Measurements from ENCODE around the gene GDAP1L1.

DNA sequence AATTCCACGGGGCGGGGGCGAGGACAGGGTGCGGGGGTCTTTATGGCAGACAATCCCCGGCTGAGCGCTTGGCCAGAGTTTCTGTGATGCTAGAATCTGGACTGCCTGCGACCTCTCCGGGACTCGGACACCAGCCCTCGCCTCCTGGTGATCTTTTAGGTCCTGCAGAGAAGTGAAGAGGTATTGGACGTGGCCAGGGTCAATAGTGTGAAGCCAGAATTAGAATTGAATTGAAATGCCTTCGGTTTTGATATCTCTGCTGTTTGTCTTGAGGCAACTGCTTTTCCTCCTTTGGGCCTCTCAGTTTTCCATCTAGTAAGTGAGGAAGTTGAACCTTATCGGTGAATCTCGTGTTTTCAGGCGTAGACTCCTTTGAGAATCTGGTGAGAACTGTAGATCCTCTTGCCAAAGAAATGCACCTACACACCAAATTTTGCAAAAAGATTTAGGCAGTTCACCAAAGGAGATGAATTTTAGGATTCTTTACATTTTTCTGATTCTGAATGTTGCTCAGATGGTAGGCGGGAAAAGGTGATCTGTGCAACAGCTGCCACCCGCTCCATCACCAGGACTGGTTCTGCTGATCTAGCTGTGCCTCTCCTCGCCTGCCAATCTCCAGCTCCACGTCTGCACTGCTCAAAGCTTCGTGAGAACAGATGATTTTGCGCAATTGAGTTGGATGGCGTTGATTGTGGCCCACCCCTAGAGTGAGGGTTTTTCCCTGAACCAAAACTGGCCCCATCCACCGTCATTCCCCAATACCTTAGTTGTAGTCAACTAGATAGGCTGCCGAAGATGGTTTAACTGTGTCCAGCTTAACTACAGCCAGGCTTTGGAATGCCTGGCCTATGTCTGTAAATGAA is 35.7 kb upstream of the GDAP1L1 start:
- TF ChIP-seq POLR2A (IDR thresholded peaks at IDR 0.05): no peak
- TF ChIP-seq, protein P1, sequence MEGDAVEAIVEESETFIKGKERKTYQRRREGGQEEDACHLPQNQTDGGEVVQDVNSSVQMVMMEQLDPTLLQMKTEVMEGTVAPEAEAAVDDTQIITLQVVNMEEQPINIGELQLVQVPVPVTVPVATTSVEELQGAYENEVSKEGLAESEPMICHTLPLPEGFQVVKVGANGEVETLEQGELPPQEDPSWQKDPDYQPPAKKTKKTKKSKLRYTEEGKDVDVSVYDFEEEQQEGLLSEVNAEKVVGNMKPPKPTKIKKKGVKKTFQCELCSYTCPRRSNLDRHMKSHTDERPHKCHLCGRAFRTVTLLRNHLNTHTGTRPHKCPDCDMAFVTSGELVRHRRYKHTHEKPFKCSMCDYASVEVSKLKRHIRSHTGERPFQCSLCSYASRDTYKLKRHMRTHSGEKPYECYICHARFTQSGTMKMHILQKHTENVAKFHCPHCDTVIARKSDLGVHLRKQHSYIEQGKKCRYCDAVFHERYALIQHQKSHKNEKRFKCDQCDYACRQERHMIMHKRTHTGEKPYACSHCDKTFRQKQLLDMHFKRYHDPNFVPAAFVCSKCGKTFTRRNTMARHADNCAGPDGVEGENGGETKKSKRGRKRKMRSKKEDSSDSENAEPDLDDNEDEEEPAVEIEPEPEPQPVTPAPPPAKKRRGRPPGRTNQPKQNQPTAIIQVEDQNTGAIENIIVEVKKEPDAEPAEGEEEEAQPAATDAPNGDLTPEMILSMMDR (IDR thresholded peaks at IDR 0.05): no peak
- no peak for TF ChIP-seq POLR2AphosphoS5 (IDR thresholded peaks at IDR 0.05)
